Measurements from ENCODE around the gene FRMD1. TPM values are rescaled to one million over a fixed set of nuclear protein-coding genes. Genes with fewer than 3 reads are reported as not detected.

FRMD1 gene
- total RNA-seq, 1 donor from 2014 or later = not detected

- no peak for FAIRE-seq
- H3K4me3 ChIP-seq (ENCODE audit: insufficient read depth, low read depth, low read length) = no peak overlapping the region
- Mint-ChIP-seq H3K4me1 (ENCODE audit: low read depth, unreplicated experiment) (peaks cover 2% of the 10 kb centered on the region), H3K4me3 (ENCODE audit: unreplicated experiment) (no peak overlapping the region), H3K36me3 (ENCODE audit: low read depth, unreplicated experiment) (no peaks in the 10 kb centered on the region), H3K9me3 (ENCODE audit: unreplicated experiment) (peaks cover 3% of the 10 kb centered on the region), H3K27ac (ENCODE audit: unreplicated experiment) (no peak overlapping the region), H3K27me3 (ENCODE audit: low read depth, unreplicated experiment) (peaks cover 42% of the 10 kb centered on the region)
- H3K27ac ChIP-seq (ENCODE audit: low read depth, low read length) = no peak overlapping the region
- DNase-seq (ENCODE audit: low read depth) = no peak
- H3K9me3 ChIP-seq (ENCODE audit: insufficient read depth, low read depth, low read length) = no peaks in the 10 kb centered on the region
- H3K4me2 ChIP-seq (ENCODE audit: low read length) = no peak overlapping the region
- no peaks in the 10 kb centered on the region for H3K36me3 ChIP-seq (ENCODE audit: insufficient read depth, low read length)
- H2AFZ ChIP-seq (ENCODE audit: low read depth, low read length) = no peak overlapping the region
- no peaks in the 10 kb centered on the region for H4K20me1 ChIP-seq (ENCODE audit: insufficient read depth, low read length)
- no peaks in the 10 kb centered on the region for H3K79me2 ChIP-seq (ENCODE audit: insufficient read depth, low read length)
- H3K4me1 ChIP-seq (ENCODE audit: insufficient read depth, low read length) = no peaks in the 10 kb centered on the region
- H3K27me3 ChIP-seq (ENCODE audit: insufficient read depth, low read length) = peaks cover 2% of the 10 kb centered on the region
- H3K9ac ChIP-seq (ENCODE audit: low read length) = no peak overlapping the region
- no peak for TF ChIP-seq EZH2 (IDR thresholded peaks at IDR 0.05; ENCODE audit: insufficient read depth, low read length)
- TF ChIP-seq CTCF (IDR thresholded peaks at IDR 0.05; ENCODE audit: insufficient read depth, low read depth, low read length) = no peak
These were observed 14.6 kb upstream of the FRMD1 start for GRCh38 chr6:168093634-168094033.

GRCh38 chr6:168093071-168093505, 14.1 kb upstream of the FRMD1 start:
- no peak for FAIRE-seq
- no peak overlapping the region for H3K9ac ChIP-seq (ENCODE audit: low read length)
- Mint-ChIP-seq H3K9me3 (ENCODE audit: unreplicated experiment) (peaks cover 3% of the 10 kb centered on the region), H3K27me3 (ENCODE audit: low read depth, unreplicated experiment) (peaks cover 39% of the 10 kb centered on the region), H3K4me3 (ENCODE audit: unreplicated experiment) (no peak overlapping the region), H3K36me3 (ENCODE audit: low read depth, unreplicated experiment) (no peaks in the 10 kb centered on the region), H3K4me1 (ENCODE audit: low read depth, unreplicated experiment) (peaks cover 5% of the 10 kb centered on the region), H3K27ac (ENCODE audit: unreplicated experiment) (no peak overlapping the region)
- TF ChIP-seq CTCF (IDR thresholded peaks at IDR 0.05; ENCODE audit: insufficient read depth, low read depth, low read length) (no peak), EZH2 (IDR thresholded peaks at IDR 0.05; ENCODE audit: insufficient read depth, low read length) (no peak)
- H2AFZ ChIP-seq (ENCODE audit: low read depth, low read length) = no peak overlapping the region
- H3K4me2 ChIP-seq (ENCODE audit: low read length) = no peak overlapping the region
- H3K27me3 ChIP-seq (ENCODE audit: insufficient read depth, low read length) = peaks cover 2% of the 10 kb centered on the region
- no peak overlapping the region for H3K27ac ChIP-seq (ENCODE audit: low read depth, low read length)
- H3K4me3 ChIP-seq (ENCODE audit: insufficient read depth, low read depth, low read length) = no peak overlapping the region
- no peaks in the 10 kb centered on the region for H4K20me1 ChIP-seq (ENCODE audit: insufficient read depth, low read length)
- H3K79me2 ChIP-seq (ENCODE audit: insufficient read depth, low read length) = no peaks in the 10 kb centered on the region
- no peak for DNase-seq (ENCODE audit: low read depth)
- H3K4me1 ChIP-seq (ENCODE audit: insufficient read depth, low read length) = no peaks in the 10 kb centered on the region
- no peaks in the 10 kb centered on the region for H3K36me3 ChIP-seq (ENCODE audit: insufficient read depth, low read length)
- H3K9me3 ChIP-seq (ENCODE audit: insufficient read depth, low read depth, low read length) = no peaks in the 10 kb centered on the region

GRCh38 chr6:168092541-168092940, 13.5 kb upstream of the FRMD1 start:
- H3K27me3 ChIP-seq (ENCODE audit: insufficient read depth, low read length) = no peaks in the 10 kb centered on the region
- H3K36me3 ChIP-seq (ENCODE audit: insufficient read depth, low read length) = no peaks in the 10 kb centered on the region
- H3K4me3 ChIP-seq (ENCODE audit: insufficient read depth, low read depth, low read length) = no peak overlapping the region
- Mint-ChIP-seq H3K4me1 (ENCODE audit: low read depth, unreplicated experiment) (peaks cover 5% of the 10 kb centered on the region), H3K9me3 (ENCODE audit: unreplicated experiment) (peaks cover 3% of the 10 kb centered on the region), H3K36me3 (ENCODE audit: low read depth, unreplicated experiment) (no peaks in the 10 kb centered on the region), H3K27ac (ENCODE audit: unreplicated experiment) (no peak overlapping the region), H3K4me3 (ENCODE audit: unreplicated experiment) (no peak overlapping the region), H3K27me3 (ENCODE audit: low read depth, unreplicated experiment) (peaks cover 34% of the 10 kb centered on the region)
- no peak for FAIRE-seq
- H4K20me1 ChIP-seq (ENCODE audit: insufficient read depth, low read length) = no peaks in the 10 kb centered on the region
- H3K79me2 ChIP-seq (ENCODE audit: insufficient read depth, low read length) = no peaks in the 10 kb centered on the region
- TF ChIP-seq CTCF (IDR thresholded peaks at IDR 0.05; ENCODE audit: insufficient read depth, low read depth, low read length) = no peak
- TF ChIP-seq EZH2 (IDR thresholded peaks at IDR 0.05; ENCODE audit: insufficient read depth, low read length) = no peak
- no peak for DNase-seq (ENCODE audit: low read depth)
- no peak overlapping the region for H2AFZ ChIP-seq (ENCODE audit: low read depth, low read length)
- no peak overlapping the region for H3K4me2 ChIP-seq (ENCODE audit: low read length)
- no peak overlapping the region for H3K27ac ChIP-seq (ENCODE audit: low read depth, low read length)
- H3K9ac ChIP-seq (ENCODE audit: low read length) = no peak overlapping the region
- no peaks in the 10 kb centered on the region for H3K4me1 ChIP-seq (ENCODE audit: insufficient read depth, low read length)
- no peaks in the 10 kb centered on the region for H3K9me3 ChIP-seq (ENCODE audit: insufficient read depth, low read depth, low read length)

Data from astrocyte (in vitro differentiated cells and primary cell).